GM18867 (cell line): ENCODE data around the gene ACTMAP.
A peak's percentile ranks its signal among the peaks of the same experiment; 100 is the strongest.

Experiments
- ATAC-seq: cut with Tn5 transposase; IDR thresholded peaks from one replicate; pipeline ENCODE4 v1.9.1; 2021; ENCODE audit warnings: mild to moderate bottlenecking, moderate library complexity; ENCODE audit not compliant: unreplicated experiment

Gene ACTMAP

DNA sequence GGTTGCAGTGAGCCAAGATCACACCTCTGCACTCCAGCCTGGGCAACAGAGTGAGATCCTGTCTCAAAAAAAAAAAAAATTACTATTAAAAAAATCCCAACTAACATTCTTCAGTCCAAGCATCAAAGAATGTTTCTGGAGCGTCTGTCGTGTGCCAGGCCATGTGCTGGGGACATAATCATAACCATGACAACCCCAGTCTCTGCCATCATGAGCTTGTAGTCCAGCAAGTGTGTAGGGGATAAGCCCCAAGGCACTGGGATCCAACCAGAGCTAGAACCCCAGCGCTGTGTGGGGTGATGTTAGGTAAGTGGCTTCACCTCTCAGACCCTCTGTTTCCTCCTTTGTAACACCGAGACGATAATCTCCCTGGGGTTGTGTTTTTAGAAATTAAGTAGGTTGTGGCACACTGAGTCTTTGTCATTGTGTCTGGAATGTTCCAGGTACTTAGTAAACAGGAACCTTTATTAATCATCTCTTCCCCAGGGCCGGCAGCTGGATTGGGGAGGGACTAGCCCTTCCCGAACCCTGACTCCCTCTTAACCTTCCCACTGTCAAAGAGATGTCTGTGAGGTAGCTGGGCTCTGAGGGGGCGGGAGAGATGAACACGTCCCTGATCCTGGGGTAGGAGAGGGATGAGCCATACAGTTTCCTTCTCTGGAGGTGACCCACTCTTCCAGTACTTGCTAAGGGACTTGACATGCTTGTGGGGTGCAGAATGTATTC, 28.2 kb downstream of the ACTMAP start:
- no peak for ATAC-seq

DNA sequence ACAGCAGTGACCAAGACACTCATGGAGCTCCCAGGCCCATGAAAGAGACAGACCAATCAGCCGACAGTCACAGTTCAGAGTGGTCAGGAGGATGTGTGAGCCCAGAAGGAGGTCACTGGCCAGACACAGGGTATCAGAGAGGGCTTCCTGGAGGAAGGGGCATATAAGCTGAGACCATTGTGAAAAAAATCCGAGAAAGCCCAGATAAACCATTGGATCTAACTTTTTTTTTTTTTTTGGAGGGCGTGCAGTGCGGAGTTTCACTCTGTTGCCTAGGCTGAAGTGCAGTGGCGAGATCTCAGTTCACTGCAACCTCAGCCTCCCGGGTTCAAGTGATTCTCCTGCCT, 29.2 kb downstream of the ACTMAP start:
- ATAC-seq: no peak

DNA sequence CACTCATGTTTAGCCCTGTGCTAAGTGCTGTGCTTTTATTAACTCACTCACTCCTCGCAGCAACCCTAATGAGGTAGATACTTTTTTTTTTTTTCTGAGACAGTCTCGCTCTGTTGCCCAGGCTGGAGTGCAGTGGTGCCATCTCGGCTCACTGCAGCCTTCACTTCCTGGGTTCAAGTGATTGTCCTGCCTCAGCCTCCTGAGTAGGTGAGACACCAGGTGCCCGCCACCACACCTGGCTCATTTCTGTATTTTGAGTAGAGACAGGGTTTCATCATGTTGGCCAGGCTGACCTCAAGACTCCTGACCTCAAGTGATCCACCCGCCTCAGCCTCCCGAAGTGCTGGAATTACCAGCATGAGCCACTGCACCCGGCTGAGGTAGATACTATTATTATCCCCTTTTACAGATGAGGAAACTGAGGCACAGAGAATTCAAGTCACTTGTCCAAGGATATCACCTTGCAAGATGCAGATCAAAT, 30.8 kb downstream of the ACTMAP start:
- ATAC-seq: no peak

DNA sequence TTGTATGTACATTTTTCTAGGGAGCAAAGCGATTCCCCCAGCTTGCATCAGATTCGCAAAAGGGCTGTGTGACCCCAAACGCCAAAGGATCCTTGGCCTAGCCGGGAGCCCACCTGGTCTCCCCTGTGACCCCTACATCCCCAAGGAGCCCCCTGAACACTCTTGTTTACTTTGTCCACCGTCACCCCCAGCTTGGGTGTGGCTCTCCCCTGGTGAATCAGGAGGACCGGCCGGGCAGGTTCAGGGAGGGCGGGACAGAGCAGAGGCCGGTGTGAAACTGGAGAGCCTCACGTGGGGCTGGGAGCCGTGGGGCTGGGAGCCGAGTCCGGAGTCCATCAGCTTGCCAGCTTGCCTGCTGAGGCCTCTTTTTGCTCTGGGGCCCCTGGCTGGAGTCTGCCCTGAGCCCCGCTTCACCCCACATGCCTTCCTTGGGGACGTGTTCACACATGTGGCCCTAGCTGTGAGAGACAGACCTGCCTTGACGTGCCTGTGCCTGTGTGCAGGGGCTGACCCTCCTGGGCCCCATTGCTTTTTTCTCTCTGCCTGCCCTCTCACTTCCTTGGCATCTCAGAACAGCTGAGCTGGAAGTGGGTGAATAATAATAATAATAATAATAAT, 31.4 kb downstream of the ACTMAP start:
- no peak for ATAC-seq

DNA sequence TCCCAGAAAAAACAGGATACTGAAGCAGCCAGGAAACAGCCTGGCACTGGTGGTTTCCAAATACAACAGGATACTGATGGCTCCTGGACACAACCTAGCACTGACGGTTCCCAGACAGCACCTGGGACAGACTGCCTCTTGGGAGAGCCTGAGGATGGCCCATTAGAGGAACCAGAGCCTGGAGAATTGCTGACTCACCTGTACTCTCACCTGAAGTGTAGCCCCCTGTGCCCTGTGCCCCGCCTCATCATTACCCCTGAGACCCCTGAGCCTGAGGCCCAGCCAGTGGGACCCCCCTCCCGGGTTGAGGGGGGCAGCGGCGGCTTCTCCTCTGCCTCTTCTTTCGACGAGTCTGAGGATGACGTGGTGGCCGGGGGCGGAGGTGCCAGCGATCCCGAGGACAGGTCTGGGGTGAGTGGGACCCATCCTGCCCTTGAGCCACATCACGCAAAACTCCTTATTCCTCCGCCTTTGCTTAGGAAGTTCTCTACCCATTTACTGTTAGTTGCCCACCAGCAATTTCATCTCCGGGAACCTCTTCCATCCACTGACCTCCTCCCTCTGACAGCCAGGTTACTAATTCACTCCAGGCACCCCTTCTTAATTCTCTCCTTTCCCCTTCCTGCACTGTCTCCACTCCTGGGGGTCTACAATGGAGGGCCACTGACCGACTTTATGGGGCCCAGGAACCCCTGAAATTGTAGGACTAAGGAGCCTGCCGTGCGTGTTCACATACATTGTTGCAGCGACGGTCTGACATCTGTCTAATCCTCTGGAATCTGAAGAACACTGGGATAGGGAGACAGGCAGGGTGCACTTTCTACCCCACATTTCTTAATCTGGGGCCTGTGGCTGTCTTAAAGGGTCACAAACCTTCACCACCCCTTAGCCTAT, 32.1 kb downstream of the ACTMAP start:
- no peak for ATAC-seq

DNA sequence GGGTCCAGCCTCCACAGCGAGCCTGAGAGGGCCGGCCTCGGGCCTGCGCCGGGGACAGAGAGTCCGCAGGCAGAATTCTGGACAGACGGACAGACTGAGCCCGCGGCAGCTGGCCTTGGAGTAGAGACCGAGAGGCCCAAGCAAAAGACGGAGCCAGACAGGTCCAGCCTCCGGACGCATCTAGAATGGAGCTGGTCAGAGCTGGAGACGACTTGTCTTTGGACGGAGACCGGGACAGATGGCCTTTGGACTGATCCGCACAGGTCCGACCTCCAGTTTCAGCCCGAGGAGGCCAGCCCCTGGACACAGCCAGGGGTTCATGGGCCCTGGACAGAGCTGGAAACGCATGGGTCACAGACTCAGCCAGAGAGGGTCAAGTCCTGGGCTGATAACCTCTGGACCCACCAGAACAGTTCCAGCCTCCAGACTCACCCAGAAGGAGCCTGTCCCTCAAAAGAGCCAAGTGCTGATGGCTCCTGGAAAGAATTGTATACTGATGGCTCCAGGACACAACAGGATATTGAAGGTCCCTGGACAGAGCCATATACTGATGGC, 32.9 kb downstream of the ACTMAP start:
- no peak for ATAC-seq

DNA sequence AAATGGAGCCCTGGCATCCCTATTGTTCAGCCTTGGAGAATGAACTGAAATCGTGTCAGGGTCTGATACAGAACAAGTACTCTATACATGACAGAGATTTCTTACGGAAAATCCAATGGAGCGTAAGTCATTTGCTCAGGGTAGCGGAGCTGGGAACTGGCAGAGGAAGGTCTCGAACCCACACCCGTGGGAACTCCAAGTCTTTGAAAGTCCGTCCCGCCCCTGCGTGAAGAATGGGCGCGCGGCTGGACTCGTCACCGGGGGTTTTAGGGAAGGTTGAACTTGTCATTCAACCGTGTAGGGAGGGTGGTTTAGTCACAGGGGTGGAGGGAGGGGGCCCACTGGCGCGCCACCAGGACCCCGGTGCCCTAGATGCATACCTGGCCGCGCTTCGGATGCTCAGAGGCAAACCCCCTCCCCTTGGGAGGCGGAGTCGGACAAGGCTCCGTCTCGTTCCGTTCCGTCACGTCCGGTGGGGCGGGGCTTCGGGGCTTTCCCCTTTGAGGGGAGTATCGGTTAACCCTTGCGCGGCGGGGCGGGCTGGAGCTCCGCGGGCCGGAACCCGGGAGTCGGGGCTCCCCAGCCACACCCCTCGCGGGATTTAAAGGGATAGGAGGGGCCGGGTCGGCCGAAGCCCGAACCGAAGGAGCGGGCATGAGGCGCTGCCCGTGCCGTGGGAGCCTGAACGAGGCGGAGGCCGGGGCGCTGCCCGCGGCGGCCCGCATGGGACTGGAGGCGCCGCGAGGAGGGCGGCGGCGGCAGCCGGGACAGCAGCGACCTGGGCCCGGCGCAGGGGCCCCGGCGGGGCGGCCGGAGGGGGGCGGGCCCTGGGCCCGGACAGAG, 33.6 kb downstream of the ACTMAP start, which contains the start of the genes COQ8B and ITPKC:
COQ8B (minus strand) TSS at position 405 of the 843 bp plus-strand sequence. CDS start 2,254 bp downstream, outside the sequence.
ITPKC (plus strand) TSS at position 631 of the 843 bp plus-strand sequence; CDS start at position 655, 24 bp downstream.
- ATAC-seq: peak; percentile 69

DNA sequence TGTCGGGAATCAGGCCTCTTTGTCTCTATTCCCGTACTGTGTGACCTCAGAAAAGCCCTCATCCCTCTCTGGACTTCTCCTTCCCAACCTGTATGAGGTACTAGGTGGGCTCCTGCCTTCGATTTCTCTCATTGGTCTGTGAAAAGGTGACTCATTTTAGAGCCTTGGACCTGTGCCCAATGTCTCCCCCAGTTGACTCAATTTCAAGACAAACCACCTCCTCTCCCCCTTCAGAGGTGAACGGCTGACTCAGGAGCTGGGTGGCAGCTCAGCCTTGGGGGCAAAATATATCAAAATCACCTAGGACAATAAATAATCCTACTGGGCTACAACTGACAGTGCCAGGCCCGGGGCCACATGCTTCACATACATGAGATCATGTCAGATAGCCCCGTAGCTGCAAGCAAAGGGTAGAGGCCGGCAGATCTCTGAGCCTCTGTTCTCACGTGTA, 34.2 kb downstream of the ACTMAP start:
- ATAC-seq: no peak

DNA sequence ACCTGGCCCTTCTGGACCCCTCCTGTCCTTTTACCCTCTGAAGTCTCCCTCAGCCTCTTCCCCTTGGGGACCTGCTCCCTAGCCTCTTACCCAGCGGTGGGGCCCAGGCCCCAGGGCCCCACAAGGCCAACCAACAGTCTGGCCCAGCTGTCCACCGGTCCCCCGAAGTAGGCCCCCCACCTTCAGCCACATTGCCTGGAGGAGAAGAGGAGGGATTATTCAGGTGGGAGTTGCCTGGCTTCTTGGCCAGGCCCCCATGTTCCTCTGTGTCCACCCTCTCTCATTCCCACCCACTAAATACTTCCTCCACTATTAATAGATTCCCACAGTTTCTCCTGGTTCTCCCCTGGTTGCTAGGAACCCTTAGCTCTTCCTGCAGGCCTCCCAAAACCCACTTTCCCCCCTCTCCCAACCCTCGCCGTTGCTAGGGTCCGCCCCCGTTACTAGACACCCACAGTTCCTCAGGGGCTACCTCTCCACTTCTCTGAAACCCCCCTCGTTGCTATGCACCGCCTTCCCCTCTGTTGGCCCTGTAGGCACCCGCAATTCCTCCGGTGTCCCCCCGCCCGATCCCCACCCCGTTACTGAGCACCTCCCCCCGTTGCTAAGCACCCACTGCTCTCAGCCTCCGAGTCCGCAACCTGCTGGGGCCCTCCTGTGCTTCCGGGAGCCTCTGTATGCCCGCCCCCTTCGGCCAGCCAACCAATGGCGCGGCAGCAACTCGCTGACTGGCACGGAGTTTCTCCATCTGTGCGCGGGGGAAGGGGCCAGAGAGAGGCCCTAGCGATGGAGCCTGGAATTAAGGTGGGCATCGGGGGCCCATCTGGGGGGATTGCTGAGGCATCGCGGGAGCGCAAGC, 35.6 kb downstream of the ACTMAP start:
- ATAC-seq: peak; percentile 64

DNA sequence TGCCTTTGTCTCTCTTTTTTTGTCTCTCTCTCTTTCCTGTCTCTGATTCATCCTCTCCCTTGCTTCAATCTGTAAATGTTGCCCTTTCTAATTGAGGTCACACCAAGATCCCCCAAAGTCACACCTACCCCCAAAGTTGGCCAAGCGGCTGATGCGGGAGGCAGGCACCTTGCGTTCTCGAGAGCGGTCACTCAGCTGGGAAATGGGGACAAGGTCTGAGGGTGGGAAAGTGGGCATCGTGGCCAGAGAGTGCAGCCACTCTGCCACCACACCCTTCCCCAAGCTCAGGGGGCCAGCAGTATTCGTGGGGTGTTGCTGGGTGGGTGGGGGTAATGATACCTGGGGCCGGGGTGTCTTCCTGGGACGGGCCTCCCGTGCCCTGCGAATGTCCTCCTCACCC, 36.3 kb downstream of the ACTMAP start:
- ATAC-seq: no peak

DNA sequence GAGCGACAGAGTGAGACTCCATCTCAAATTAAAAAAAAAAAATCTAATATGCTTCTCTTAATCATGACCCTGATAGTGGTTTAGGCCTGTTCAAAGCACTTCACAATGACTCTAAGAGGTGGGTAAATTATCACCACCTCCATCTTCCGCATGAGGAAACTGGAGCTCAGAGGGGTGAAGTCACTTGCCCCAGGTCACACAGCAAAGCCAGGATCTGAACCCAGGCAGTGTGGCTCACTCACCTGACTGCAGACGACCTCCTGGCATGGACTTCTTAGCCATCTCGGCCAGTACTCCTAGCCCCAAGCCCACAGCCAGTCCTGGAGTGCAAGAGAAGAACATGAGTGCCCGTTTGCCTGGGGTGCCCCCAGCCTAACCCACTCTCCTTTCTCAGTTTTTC, 40.5 kb downstream of the ACTMAP start:
- no peak for ATAC-seq

DNA sequence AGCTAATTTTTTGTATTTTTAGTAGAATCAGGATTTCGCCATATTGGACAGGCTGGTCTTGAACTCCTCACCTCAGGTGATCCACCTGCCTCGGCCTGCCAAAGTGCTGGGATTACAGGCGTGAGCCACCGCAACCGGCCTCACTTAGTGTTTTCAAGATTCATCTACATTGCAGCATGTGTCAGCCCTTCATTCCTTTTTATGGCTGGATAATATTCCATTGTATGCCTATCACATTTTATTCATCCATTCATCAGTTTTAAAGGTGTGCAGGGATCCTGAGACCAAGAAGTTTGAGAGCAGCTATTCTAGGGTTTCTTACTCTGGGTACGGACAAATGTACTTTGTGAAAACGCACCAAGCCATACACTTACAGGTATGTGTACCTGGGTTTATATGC, 42.7 kb downstream of the ACTMAP start:
- ATAC-seq: no peak

DNA sequence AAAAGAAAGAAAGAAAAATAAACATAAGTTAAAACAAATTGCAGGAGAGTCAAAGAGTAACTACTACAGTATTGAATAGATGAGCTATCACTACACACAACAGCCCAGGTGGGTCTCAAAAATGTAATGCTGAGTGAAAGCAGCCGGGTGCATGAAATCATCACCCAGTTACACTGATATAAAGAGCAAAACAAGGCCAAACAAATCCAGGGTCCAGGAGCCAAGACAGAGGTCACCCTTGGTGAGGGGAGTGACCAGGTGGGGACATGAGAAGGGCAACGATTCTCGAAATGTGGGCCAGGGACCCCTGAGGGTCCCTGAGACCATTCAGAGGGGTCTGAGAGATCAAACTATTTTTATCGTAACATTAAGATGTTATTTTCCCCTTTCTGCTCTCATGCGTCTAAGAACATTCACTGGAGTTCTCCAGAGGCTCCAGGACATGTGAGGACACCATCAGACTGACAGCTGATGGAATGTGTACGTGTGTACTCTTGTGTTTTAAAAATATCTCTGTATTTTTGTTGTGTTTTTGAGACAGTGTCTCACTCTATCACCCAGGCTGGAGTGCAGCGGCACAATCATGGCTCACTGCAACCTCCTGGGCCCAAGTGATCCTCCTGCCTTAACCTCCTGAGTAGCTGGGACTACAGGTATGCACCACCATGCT, 44.2 kb downstream of the ACTMAP start:
- ATAC-seq: no peak

DNA sequence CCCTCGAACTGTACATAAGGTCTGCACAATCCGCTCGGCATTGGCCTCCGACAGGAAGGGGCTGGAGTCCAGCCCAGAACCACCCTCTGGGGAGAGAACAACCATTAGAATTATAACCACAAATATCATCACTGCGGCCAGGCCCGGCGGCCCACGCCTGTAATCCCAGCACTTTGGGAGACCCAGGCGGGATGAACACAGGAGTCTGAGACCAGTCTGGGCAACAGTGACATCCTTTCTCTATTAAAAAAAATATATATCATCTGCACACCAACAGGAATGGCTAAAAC, 45.0 kb downstream of the ACTMAP start:
- no peak for ATAC-seq

DNA sequence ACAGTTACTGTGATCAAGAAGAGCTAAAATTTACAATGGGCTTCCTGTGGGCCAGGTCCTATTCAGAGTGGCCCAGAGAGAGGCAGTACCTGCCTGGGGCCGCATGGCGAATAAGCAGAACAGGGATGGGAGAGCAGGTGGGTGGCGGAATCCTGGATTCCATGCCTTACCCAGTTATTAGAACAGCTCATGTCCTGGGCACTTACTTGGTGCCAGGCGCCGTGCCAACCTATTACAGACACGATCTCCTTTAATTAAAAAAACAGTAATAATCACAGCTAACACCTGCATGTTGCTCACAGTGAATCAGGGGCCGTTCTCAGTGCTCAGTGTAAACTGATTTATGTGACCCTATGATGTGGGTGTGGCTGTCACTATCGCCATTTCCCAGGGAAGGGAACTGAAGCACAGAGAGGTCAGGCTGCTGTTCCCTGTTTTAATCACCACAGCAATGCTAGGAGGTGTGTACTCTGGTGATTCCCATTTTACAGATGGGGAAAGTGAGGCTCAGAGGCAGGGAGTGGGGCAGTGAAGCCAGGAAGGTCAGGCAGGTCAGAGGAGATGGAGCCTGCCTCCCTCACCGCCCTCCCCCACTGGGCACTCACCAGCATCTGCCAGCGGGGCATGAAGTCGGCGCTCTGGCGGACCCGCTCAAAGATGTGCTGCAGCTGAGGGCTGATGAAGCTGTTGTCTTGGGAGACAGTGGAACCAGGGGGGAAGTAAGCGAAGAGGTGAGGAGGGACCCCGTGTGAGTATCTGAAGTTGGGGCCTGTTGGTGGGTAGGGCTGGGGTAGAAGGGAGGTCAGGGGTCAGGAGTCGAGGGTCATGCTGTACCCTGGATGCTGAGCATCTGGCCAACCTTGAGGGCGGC, 45.6 kb downstream of the ACTMAP start:
- ATAC-seq: no peak

DNA sequence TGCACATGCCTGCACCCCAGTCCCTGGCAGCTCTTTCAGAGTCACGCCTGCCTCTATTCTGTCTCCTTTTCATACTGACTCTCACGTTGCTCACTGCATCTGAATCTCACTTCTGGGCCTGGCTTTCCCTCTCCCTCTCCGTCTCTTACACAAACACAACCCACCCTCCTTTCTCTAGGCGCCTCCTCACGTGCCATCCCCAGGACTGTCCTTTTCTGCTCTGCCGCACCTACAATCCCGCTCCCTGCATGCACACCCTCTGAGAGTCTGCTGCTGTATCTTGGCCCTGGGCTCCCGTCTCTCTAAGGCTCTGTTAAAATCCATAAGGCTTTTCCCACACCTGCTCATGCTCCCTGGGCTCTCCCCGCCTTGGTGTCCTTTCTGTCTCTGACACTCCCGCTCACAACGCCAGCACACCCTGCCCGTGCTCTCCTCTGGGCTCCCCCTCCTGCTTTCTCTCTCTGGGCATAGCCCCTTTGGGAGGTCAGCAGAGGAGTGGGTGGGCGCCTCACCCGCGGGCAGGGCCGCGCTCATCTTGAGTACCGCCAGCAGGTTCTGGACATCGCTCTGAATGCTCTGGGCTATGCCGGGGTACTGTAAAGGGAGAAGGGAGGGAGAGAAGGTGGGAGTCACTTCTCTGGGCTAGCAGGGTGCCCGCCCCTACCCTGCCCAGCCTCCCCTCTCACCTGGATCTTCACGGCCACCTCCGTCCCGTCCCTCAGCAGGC, 47.1 kb downstream of the ACTMAP start:
- no peak for ATAC-seq

DNA sequence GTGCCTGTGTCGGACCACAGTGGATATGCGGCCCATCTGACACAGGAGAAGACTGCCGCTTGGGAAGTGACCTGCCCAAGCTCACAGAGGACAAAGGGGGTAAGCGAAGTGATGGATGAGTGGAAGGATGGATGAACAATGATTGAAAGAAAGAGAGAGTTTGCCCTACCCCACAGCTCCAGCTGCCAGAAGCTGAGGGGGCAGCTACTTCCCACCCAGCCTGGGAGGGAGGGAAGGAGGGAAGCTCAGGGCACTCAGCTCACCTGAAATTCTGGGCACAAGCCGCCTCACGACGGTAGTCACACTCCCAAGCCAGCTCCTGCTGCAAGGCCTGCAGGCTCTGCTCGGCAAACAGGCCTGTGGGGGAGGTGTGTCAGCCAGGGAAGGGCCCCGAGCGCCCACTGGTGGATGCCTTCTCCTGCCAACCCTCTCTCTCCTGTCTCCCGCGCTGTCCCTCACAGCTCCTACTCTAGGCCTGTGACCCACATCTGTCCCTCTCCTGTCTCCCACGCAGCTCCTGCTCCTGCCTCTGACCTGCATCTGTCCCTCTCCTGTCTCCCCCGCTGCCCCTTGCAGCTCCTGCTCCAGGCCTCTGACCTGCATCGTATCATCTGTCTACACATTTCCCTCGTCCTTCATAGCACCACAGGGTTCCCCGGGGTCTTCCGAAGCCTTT, 47.8 kb downstream of the ACTMAP start:
- ATAC-seq: no peak
